HG02981 (cell line): Measurements from ENCODE around the gene CD180.

Experiments
- ATAC-seq: cut with Tn5 transposase; IDR thresholded peaks from one replicate; pipeline ENCODE4 v1.9.1; 2021; ENCODE audit warnings: mild to moderate bottlenecking, moderate library complexity; ENCODE audit not compliant: unreplicated experiment

CD180 gene

GRCh38 chr5:67196537-67197059 is at the start of gene CD180:
TSS of gene CD180 (minus strand) at chr5:67196799. CDS start at chr5:67196641, 158 bp downstream.
- no peak for ATAC-seq

- no peak for ATAC-seq
Observed at GRCh38 chr5:67246108-67246507, 49.5 kb upstream of the CD180 start.

DNA sequence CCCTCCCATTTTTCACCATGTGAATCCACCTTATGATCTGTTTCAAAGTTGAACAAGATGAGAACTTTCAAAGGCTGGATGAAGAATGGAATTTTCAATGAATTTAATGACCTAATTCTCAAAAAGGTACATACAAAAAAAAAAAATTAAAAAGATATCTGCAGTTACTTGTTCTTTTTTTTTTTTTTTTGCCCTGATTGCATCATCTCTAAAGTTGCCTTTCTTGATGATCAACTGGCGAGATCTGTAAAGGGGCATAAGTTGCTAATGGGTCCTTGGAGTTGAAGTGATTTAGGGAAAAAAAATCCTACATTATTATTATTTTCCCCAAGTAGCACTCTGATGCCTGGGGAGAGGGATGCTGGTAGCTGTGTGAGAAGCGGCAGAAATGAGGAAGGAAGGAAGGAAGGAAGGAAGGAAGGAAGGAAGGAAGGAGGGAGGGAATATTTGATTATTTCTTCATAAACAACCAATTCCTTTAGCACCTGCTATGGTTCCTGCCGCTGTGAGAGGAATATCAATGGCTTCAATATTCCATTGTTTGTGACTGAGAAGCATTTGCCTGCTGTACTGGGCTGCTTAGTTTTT is 48.8 kb upstream of the CD180 start:
- no peak for ATAC-seq

GRCh38 chr5:67244345-67244793 is 47.8 kb upstream of the CD180 start:
- no peak for ATAC-seq

DNA sequence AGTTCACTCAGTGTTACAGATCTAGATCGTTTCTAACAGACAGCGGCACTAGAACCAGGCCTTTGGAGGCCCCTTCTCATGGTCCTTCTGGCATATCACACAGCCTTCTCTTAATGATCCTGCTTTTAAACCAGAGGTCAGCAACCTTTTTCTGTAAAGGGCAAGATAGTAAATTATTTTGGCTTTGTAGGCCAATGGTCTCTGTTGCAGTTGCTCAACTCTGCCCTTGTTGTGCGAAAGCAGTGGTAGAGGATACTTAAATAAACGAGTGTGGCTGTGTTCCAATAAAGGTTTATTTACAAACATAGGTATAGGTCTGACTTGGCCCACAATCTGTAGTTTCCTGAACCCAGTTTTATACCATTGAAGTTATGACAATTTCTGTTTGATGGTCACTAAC is 47.3 kb upstream of the CD180 start:
- no peak for ATAC-seq

DNA sequence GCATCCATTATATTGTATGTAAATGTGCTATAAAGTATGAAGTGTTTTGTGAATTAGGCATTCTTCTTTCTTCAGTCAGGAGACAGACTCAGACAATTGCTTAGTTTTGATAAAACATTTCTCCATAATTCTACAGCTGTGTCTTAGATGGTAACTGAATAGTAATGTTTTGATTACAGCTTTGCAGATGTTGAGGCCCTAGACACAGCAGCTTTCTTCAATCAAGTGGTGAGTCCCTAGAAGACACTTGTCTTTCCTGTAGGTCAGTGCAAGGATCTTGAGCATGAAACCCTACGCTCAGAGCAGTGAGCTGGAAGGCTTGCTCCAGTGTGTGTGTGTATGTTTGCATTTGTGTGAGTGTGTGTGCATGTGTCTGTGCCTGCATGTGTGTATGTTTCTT is 46.8 kb upstream of the CD180 start:
- ATAC-seq: no peak

DNA sequence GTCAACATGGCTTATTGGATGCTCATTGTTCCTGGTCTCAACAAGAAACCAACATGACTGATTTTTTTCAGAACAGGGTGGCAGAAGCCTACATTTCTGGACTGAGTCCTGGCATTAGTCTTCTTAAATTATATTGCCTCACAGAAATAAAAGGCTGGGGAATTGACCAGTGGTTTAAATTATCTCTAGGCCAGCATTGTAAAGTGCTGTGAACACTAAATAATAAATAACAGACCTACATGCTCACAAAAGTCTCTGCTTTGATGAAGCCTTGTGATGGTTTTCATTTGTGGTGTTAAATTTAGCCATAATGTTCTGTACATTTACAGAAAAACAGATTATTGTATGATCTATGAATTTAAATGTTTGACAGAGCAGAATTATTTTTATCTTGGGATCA is 44.7 kb upstream of the CD180 start:
- no peak for ATAC-seq

DNA sequence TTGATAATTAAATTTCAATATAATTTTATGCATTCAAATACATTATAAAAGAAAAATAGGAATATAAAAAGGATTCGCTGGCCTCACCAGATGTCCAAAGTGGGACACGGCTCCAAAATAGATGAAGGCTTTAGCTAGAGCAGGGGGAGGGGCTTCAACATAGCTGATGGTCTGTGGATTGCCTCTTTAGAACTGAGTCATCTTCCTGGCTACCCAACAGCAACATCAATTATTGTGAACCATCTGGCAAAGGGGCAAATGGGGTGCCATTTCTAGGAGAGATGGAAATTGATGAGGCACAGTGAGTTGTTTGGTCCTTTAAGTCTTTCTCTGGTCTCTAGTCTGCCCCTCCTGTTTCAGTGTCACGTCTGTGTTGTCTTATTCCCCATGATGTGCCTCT is 44.2 kb upstream of the CD180 start:
- ATAC-seq: no peak

DNA sequence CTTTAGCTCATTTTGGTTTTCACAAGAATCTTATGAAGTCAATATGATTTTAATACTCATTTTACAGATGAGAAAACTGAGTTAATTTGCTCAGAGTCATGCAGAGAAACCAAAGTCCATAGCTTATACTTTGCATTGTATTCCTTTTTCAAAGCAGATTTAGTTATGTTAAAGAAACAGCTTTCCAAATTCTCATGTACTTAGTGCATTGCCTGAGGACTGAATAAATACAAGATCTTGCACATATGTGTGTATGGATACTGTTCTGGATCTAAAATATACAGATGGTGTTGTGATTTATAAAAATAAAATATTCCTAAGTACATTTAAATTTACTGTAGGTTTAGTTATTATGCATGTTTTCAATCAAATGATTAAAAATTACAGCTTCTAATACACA is 43.5 kb upstream of the CD180 start:
- no peak for ATAC-seq

DNA sequence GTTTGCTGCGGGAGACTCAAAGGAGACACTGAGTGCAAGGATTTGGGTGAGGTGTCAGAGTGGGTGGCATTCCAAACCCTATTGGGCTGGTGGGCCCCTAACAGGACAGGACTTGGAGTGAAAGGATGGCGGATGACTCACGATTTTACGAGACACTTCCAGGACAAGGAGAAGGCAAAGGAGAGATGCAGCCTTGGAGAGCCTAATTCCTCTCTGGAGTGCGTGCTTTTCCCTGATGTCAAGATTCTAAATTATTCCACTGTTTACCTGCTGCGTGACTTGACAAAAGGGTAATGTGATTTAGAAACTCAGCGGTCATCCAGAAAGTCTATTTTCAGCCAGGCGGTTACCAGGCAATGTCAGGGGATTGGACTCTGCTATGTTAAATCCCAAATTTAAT is 41.6 kb upstream of the CD180 start:
- ATAC-seq: no peak

DNA sequence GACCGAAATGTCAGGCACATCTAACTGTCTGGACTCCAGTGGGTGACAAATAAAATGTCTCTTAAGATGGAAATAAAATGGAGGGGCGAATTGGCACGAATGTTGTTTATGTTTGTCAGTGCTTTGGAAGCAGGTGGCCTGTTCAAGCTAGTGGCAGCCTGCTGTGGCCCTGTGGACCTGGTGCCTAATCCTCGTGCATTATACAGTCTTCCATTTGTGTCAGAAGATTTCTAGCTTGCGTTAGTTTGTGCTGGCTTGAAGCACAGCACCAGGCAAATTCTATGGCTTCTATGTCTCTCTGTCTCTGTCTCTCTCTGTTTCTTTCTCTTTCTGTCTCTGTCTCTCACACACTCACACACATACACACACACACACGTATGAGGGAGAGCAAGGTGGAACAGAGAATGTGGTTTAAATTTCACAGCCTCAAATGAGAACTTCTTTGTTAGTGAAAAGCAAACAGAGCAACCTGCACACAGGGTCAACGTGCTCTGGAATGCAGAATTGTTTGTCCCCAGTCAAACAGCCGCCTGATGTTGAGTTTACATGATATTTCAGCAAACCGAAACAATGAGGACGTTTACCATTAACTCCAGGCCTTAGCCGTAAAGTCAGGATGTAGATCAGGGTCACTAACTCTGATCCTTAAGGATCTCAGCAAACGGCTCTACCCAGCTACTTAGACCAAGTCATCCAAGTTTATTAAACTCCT is 39.0 kb upstream of the CD180 start:
- ATAC-seq: no peak

DNA sequence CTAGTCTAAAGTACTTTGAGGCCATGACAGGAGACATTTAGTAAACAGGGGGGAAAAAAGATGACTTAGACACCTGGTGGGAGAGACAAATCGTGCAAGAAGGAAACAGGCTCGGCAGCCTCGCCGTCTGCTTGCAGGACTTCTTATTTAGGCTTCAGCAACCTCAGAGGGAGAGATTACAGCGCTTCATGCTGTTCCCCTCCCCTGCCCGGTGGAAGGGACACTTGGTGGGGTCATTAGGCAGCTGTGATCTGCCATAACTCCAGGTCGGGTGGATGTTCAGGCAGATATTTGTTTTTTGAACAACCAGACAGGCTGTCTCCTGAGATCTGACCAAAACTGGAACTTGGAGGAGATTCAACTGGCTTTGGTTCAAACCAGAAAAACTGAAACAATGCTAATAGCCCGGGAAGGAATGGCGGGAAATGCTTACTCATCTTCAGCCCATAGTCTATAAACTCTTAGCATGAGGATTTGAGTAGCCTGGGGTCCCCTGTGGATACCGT is 38.1 kb upstream of the CD180 start:
- no peak for ATAC-seq

- no peak for ATAC-seq
Observed at GRCh38 chr5:67233075-67233474, 36.5 kb upstream of the CD180 start.

GRCh38 chr5:67223211-67223610 is 26.6 kb upstream of the CD180 start:
- no peak for ATAC-seq

- ATAC-seq: peak; percentile 34
Observed at GRCh38 chr5:67222243-67223025, 25.8 kb upstream of the CD180 start.

DNA sequence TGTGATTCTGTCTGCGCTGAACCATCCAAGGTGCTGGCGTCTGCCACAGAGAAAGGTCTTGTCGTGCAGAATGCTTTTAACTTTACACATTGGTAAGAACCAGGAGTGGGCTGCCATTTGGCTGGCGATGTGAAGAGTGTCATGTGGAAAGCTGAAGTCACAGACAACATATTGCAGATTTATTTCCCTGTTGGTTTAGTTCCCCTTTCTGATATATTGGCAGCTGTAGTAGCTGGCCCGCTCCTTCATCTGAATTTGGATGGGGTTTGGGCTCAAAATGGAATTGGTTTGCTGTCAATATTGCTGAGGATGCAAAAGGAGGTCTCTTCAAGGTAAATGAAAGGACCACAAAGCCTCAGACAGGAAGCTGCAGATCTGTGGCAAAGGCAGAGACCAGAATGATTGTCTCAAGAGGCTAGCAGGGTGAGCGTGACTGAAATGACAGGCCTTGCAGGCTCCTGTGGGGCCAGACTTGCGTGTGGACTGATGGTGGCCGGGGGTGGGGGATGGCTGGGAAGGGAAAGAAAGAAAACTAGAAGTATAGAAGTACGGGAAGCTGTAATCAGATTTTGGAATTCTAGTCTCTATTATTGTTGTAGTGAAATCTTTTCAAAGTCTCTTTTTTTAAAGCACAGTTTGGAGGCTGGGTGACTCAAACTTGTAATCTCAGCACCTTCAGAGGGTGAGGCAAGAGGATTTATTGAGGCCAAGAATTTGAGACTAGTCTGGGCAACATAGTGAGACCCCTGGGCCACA is 25.1 kb upstream of the CD180 start:
- ATAC-seq: peak; percentile 88

- ATAC-seq: no peak
Observed at GRCh38 chr5:67216564-67216963, 20.0 kb upstream of the CD180 start.

GRCh38 chr5:67215519-67216471 is 19.2 kb upstream of the CD180 start:
- ATAC-seq: peak; percentile 99

DNA sequence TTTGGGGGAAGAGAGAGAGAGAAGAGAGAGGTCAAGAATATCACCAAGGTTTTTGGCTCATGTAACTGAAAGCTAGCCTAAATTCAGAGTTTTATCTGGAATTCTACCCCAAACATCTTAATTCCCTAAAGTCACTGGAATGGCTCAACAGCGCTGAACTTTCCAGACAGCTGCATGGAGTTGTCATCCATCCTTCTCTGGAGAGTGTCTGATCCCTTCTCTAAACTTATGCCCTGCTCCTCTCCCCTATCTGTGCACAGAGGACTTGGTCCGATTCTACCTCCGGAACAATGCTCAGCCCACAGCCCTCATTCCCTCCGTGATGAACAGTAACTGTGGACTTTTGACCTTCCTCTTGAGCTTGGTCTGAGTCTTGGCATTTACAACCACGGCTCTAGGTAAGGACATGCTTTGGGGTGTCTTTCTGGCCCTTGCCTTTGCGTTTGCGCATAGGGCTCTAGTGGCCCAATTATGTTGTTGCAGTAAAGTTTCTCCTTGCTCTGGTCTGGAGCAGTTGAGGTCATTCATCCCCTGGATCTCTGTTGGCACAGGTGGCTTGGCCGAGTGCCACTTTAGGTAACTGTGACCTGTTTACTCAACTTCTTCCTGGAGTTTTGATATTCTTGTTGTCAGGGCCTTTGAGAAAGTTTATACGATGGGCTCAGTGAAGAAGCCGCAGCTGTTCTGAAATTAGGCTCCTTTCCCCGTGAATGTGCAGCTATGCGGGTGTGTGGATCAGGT is 18.3 kb upstream of the CD180 start:
- ATAC-seq: no peak
